K562 (cell line): ENCODE results near the gene SPEM2. TPM values are rescaled to one million over a fixed set of nuclear protein-coding genes. Genes with fewer than 3 reads are reported as not detected.

Experiments used
- ATAC-seq: fragments of 200-7000 bp; cut with Tn5 transposase; 3 replicates; pipeline ENCODE4 v1.9.1; 2020; ENCODE audit warnings: moderate library complexity
- BruUV-seq: library from RNA; stranded (reverse); fragments of 400-500 nt; replicated peaks from 2 replicates; lab custom pipeline; 2021; lab: Mats Ljungman, UMichigan
- CTCF ChIA-PET: fragments of 300-600 bp; formaldehyde crosslinking; extraction: SDS; loops from one replicate; lab custom pipeline; 2021; ENCODE audit warnings: low intra/inter-chr PET ratio; lab: Yijun Ruan, JAX
- POLR2A ChIA-PET: fragments of 300-600, 350-650 bp; sonication (Branson Sonifier 250); formaldehyde crosslinking; extraction: SDS; loops from one replicate; lab custom pipeline; 2021; ENCODE audit warnings: antibody characterized with exemption, inconsistent platforms; lab: Yijun Ruan, JAX
- DNase-seq, 4 experiments: peaks; one replicate each; pipeline versions ENCODE4 v3.0.0 to v3.0.0-alpha.2; 2011 to 2018; ENCODE audit warnings: low spot score in 3 of 4, mixed read lengths in 3 of 4; ENCODE audit errors: extremely low read depth in 1 of 4
- FAIRE-seq: peaks from 2 replicates; lab custom pipeline; 2011; peaks lifted over from hg19 to GRCh38; lab: Jason Lieb, UNC
- H2AFZ ChIP-seq: 2 replicates; pipeline ENCODE4 v1.6.0; 2011; ENCODE audit warnings: low read depth, low read length, control low read depth, inconsistent platforms
- H3K27ac ChIP-seq: fragments of 200-600 bp; 3 replicates; pipeline ENCODE4 v1.8.0; 2011; ENCODE audit warnings: low read depth, mild to moderate bottlenecking, control low read depth, inconsistent platforms, low read length, moderate library complexity, mixed read lengths; ENCODE audit errors: extremely low read depth
- H3K27me3 ChIP-seq, 2 experiments: fragments of 300-600 bp in 1 of 2; 2 replicates in 1 of 2; 3 replicates in 1 of 2; pipeline versions ENCODE4 v1.6.0 to v1.8.0; 2011; ENCODE audit warnings: inconsistent platforms in 2 of 2, low read length in 2 of 2, mild to moderate bottlenecking in 1 of 2, mixed read lengths in 1 of 2, moderate library complexity in 1 of 2; ENCODE audit not compliant: control insufficient read depth in 2 of 2, insufficient read depth in 2 of 2
- H3K36me3 ChIP-seq: fragments of 300-600 bp; 3 replicates; pipeline ENCODE4 v1.8.0; 2011; ENCODE audit warnings: mild to moderate bottlenecking, low read length, inconsistent platforms; ENCODE audit not compliant: control insufficient read depth, insufficient read depth
- H3K4me1 ChIP-seq, 2 experiments: fragments of 200-600 bp in 1 of 2; replicated peaks in 1 of 2; 2 replicates in 1 of 2; 3 replicates in 1 of 2; pipeline versions ENCODE4 v1.5.1 to v1.8.0; 2011; ENCODE audit warnings: inconsistent platforms in 2 of 2, low read length in 2 of 2, mild to moderate bottlenecking in 1 of 2, mixed read lengths in 1 of 2, moderate library complexity in 1 of 2; ENCODE audit not compliant: control insufficient read depth in 2 of 2, insufficient read depth in 2 of 2
- H3K4me2 ChIP-seq: 2 replicates; pipeline ENCODE4 v1.6.1; 2011; ENCODE audit warnings: low read length, control low read depth, inconsistent platforms, mixed read lengths; ENCODE audit not compliant: insufficient read depth
- H3K4me3 ChIP-seq: fragments of 200-600 bp; sonication (generic), shearing (Covaris generic); 2 replicates; pipeline ENCODE4 v1.5.1; 2016; ENCODE audit warnings: control low read depth, inconsistent platforms
- H3K79me2 ChIP-seq: fragments of 200-600 bp; 3 replicates; pipeline ENCODE4 v1.8.0; 2011; ENCODE audit warnings: low read length, inconsistent platforms; ENCODE audit not compliant: control insufficient read depth, insufficient read depth
- H3K9ac ChIP-seq, 2 experiments: 2 replicates each; pipeline versions ENCODE4 v1.6.0 to v1.6.1; 2011; ENCODE audit warnings: low read depth in 2 of 2, low read length in 2 of 2, control low read depth in 1 of 2, inconsistent platforms in 1 of 2, mild to moderate bottlenecking in 1 of 2, mixed read lengths in 1 of 2; ENCODE audit not compliant: insufficient read depth in 1 of 2
- H3K9me1 ChIP-seq: one replicate; pipeline ENCODE4 v1.6.0; 2011; ENCODE audit warnings: inconsistent platforms, mild to moderate bottlenecking, low read length, moderate library complexity; ENCODE audit not compliant: control insufficient read depth, insufficient read depth
- H3K9me3 ChIP-seq: replicated peaks from 2 replicates; pipeline ENCODE4 v1.5.1; 2011; ENCODE audit warnings: low read depth, low read length, inconsistent platforms; ENCODE audit not compliant: control insufficient read depth, insufficient read depth
- H4K20me1 ChIP-seq: replicated peaks from 2 replicates; pipeline ENCODE4 v1.6.1; 2011; ENCODE audit warnings: low read length, inconsistent platforms, mixed read lengths; ENCODE audit not compliant: control insufficient read depth, insufficient read depth
- ARNT ChIP-seq, 2 experiments: fragments of 450-650 bp; IDR thresholded peaks; 2 replicates each; pipeline ENCODE4 v1.6.1; 2016; ENCODE audit warnings: mild to moderate bottlenecking in 1 of 2
- NFRKB ChIP-seq: fragments of 450-650 bp; IDR thresholded peaks from 2 replicates; pipeline ENCODE4 v1.6.1; 2016; ENCODE audit warnings: low read depth
- WGBS: fragments of 100-300 bp; shearing (Covaris generic); methylation state at CpG from one replicate; pipeline ENCODE4 v1.1.6; 2016; ENCODE audit warnings: low coverage, mixed read lengths; ENCODE audit not compliant: insufficient coverage; ENCODE audit errors: missing lambda C conversion rate; 5-methylcytosine and 5-hydroxymethylcytosine counted together
- in situ Hi-C: fragments of 300-500 bp; cut with MboI; formaldehyde crosslinking; loops from 4 replicates; pipeline ENCODE4 v1.15.0; 2018; ENCODE audit warnings: inconsistent platforms, mixed read lengths
- intact Hi-C: fragments of 100-400 bp; cut with micrococcal nuclease; formaldehyde crosslinking; loops from 2 replicates; pipeline ENCODE4 v1.14.2; 2022
- polyA plus RNA-seq, 8 experiments: library from polyadenylated mRNA; depleted of rRNA in 4 of 8; stranded (reverse) in 5 of 8; unstranded in 3 of 8; fragments of >200 nt; fragmentation: Nextera tagmentation in 2 of 8; fragmentation: Illumina TruSeq in 1 of 8; extraction: Ambion mirVana in 2 of 8; extraction: Trizol in 1 of 8; gene quantifications; 2 replicates each; pipeline versions ENCODE4 v1.2.1 to v1.2.3, GENCODE V29; 2011 to 2014; ENCODE audit warnings: inconsistent platforms in 1 of 8, missing spikeins in 1 of 8
- total RNA-seq, 7 experiments: library from RNA; depleted of rRNA in 6 of 7; stranded (reverse); fragments of >200 nt in 6 of 7; fragmentation: Illumina TruSeq in 2 of 7; extraction: Trizol in 2 of 7; gene quantifications; 2 replicates each; pipeline versions ENCODE4 v1.2.1 to v1.2.3, GENCODE V29; 2011 to 2021; ENCODE audit warnings: low replicate concordance in 1 of 7

Gene SPEM2
- total and polyA plus RNA-seq, 9 of the 15 experiments (the other 6 are each of a cell fraction or from before 2014, with no cell fraction given) = not detected

- H3K36me3 ChIP-seq = no peaks in the 10 kb centered on the region
- H3K9me1 ChIP-seq = peaks cover 3% of the 10 kb centered on the region
- H3K9ac ChIP-seq = no peak overlapping the region; a peak in 1 of 4 replicates
- intact Hi-C loops (no loop called here), in situ Hi-C loops (no loop called here)
- H3K4me2 ChIP-seq = no peak overlapping the region
- no peaks in the 10 kb centered on the region for H3K27me3 ChIP-seq
- no peak overlapping the region for H3K27ac ChIP-seq
- H4K20me1 ChIP-seq = no peaks in the 10 kb centered on the region
- no TSS peak for BruUV-seq
- FAIRE-seq (no peak), DNase-seq (no peak), ATAC-seq (no peak)
- ChIA-PET POLR2A (interaction anchor here (0.6 to 1.7 kb wide), 7 partner anchors 8 to 53 kb away, joined by 3 to 7 read pairs (median 3); partner anchors contain the start of genes POLR2A and TMEM102), CTCF (interaction anchor here (0.6 kb wide), 1 partner anchor 224 kb away, joined by 3 read pairs; no protein-coding TSS in a partner anchor)
- H3K79me2 ChIP-seq = no peaks in the 10 kb centered on the region
- WGBS = 75% methylated on average over 6 of the region's 7 CpGs
- H3K4me1 ChIP-seq = peaks cover 15 to 56% of the 10 kb centered on the region in 2 experiments; a peak in 4 of 5 replicates
- TF ChIP-seq NFRKB (no peak), ARNT (IDR thresholded peaks at IDR 0.05) (0 out of 4 replicates have a peak, but pooled peaks of 1 of the 2 experiments have one; percentile 60)
- no peak overlapping the region for H2AFZ ChIP-seq
- no peaks in the 10 kb centered on the region for H3K9me3 ChIP-seq
- no peak overlapping the region for H3K4me3 ChIP-seq
These were observed 18.4 kb downstream of the SPEM2 start for GRCh38 chr17:7443499-7444485.
